OCI-LY7 (cell line): ENCODE measurements around the gene KIAA1217. TPM values are rescaled to one million over a fixed set of nuclear protein-coding genes. Genes with fewer than 3 reads are reported as not detected.

ENCODE experiments used
- BruUV-seq: library from RNA; stranded (reverse); fragments of 400-500 nt; replicated peaks from 2 replicates; lab custom pipeline; 2021; lab: Mats Ljungman, UMichigan
- CTCF ChIA-PET: fragments of 300-600 bp; sonication (Branson Sonifier 250); formaldehyde crosslinking; loops from one replicate; lab custom pipeline; 2022; ENCODE audit warnings: antibody characterized with exemption; ENCODE audit not compliant: unreplicated experiment; lab: Charles Lee
- POLR2A ChIA-PET: fragments of 300-600 bp; sonication (Branson Sonifier 250); formaldehyde crosslinking; loops from one replicate; lab custom pipeline; 2022; ENCODE audit warnings: antibody characterized with exemption; lab: Charles Lee
- DNase-seq: peaks from one replicate; pipeline ENCODE4 v3.0.0-alpha.2; 2015; ENCODE audit warnings: low spot score
- H2AFZ ChIP-seq: fragments of 200-600 bp; sonication (generic), shearing (Covaris generic); 2 replicates; pipeline ENCODE4 v1.6.1; 2014; ENCODE audit warnings: mild to moderate bottlenecking, antibody characterized with exemption, low read length, moderate library complexity
- H3K27ac ChIP-seq: fragments of 200-600 bp; sonication (generic); 2 replicates; pipeline ENCODE4 v1.5.1; 2014; ENCODE audit warnings: mixed run types, low read depth, mild to moderate bottlenecking, moderate library complexity, low read length, inconsistent platforms; ENCODE audit not compliant: poor library complexity, severe bottlenecking
- H3K36me3 ChIP-seq: fragments of 200-600 bp; sonication (generic); 2 replicates; pipeline ENCODE4 v1.6.1; 2014; ENCODE audit warnings: mild to moderate bottlenecking, antibody characterized with exemption, low read length, moderate library complexity, mixed read lengths; ENCODE audit not compliant: insufficient read depth
- H3K4me1 ChIP-seq: fragments of 200-600 bp; sonication (generic); 2 replicates; pipeline ENCODE4 v1.5.1; 2014; ENCODE audit warnings: mild to moderate bottlenecking, low read length; ENCODE audit not compliant: insufficient read depth, poor library complexity, severe bottlenecking
- H3K4me2 ChIP-seq: fragments of 200-600 bp; sonication (generic); 2 replicates; pipeline ENCODE4 v1.6.1; 2014; ENCODE audit warnings: mild to moderate bottlenecking, low read length
- H3K4me3 ChIP-seq: fragments of 200-600 bp; sonication (generic); 2 replicates; pipeline ENCODE4 v1.5.1; 2014; ENCODE audit warnings: mild to moderate bottlenecking, low read depth, low read length; ENCODE audit not compliant: poor library complexity, severe bottlenecking
- H3K79me2 ChIP-seq: fragments of 200-600 bp; sonication (generic); 2 replicates; pipeline ENCODE4 v1.6.1; 2016; ENCODE audit warnings: low read depth, mild to moderate bottlenecking, low read length, moderate library complexity, mixed read lengths; ENCODE audit not compliant: insufficient read depth
- H3K9me2 ChIP-seq: fragments of 200-600 bp; sonication (generic); 2 replicates; pipeline ENCODE4 v1.6.1; 2016; ENCODE audit warnings: mild to moderate bottlenecking, low read length, mixed read lengths; ENCODE audit not compliant: insufficient read depth
- H3K9me3 ChIP-seq: fragments of 200-600 bp; sonication (generic); 2 replicates; pipeline ENCODE4 v1.6.1; 2014; ENCODE audit warnings: mild to moderate bottlenecking, mixed run types, low read length, mixed read lengths
- H4K20me1 ChIP-seq: fragments of 200-600 bp; sonication (generic); 2 replicates; pipeline ENCODE4 v1.6.1; 2014; ENCODE audit warnings: mild to moderate bottlenecking, antibody characterized with exemption, low read length, moderate library complexity, mixed read lengths; ENCODE audit not compliant: insufficient read depth
- EZH2phosphoT487 ChIP-seq: fragments of 200-600 bp; sonication (generic); IDR thresholded peaks from 2 replicates; pipeline ENCODE4 v1.6.1; 2018; ENCODE audit warnings: low read depth, borderline replicate concordance, mild to moderate bottlenecking, mixed run types, antibody characterized with exemption, low read length, moderate library complexity, mixed read lengths
- intact Hi-C: fragments of 100-400 bp; cut with micrococcal nuclease; formaldehyde crosslinking; loops from one replicate; pipeline ENCODE4 v1.10.0; 2022; ENCODE audit not compliant: unreplicated experiment
- total RNA-seq, 2 experiments: library from RNA; depleted of rRNA in 1 of 2; stranded (reverse); fragments of >200 nt in 1 of 2; shearing (Covaris generic) in 1 of 2; gene quantifications; 2 replicates each; pipeline ENCODE4 v1.2.3, GENCODE V29; 2014 to 2022
- TF ChIP-seq, protein P1 (sequence below): fragments of 200-600 bp; sonication (generic); conservative IDR thresholded peaks from 2 replicates; pipeline ENCODE4 v1.5.1; 2014; ENCODE audit warnings: mild to moderate bottlenecking, antibody characterized with exemption, low read length, moderate library complexity, mixed read lengths

KIAA1217 gene
- total RNA-seq, 2 experiments from 2014 or later = not detected

DNA sequence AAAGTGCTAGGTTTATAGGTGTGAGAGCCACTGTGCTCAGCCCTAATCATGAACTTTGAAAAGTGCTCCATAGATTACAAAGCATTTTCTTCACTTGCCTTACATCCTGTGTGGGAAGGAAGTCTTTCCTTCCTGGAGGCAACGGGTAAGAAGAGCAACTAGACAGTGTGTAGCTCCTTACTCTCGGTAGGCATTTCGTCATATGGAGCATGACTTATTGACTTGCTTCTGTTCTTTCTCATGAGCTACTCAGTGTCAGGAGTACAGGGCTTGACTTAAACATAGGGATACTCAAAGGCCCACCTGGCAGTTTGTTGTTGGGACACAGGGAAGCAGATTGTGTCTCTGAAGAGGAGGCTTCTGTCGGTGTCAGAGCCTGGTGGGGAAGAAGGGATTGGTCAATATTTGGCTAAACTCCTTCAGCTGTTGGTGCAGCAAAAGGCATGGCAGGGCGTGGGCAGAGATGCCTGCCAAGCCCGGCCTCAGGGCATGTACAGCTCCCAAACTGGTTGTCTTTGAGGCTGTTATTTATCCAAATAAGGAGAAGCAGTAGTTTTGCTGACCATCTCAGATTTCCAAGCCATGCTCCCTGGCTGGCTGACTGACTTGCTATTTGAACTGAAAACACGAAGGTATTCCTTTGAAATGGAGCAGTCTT lies 248.9 kb downstream of the KIAA1217 start:
- no peak for TF ChIP-seq EZH2phosphoT487
- TF ChIP-seq, protein P1, sequence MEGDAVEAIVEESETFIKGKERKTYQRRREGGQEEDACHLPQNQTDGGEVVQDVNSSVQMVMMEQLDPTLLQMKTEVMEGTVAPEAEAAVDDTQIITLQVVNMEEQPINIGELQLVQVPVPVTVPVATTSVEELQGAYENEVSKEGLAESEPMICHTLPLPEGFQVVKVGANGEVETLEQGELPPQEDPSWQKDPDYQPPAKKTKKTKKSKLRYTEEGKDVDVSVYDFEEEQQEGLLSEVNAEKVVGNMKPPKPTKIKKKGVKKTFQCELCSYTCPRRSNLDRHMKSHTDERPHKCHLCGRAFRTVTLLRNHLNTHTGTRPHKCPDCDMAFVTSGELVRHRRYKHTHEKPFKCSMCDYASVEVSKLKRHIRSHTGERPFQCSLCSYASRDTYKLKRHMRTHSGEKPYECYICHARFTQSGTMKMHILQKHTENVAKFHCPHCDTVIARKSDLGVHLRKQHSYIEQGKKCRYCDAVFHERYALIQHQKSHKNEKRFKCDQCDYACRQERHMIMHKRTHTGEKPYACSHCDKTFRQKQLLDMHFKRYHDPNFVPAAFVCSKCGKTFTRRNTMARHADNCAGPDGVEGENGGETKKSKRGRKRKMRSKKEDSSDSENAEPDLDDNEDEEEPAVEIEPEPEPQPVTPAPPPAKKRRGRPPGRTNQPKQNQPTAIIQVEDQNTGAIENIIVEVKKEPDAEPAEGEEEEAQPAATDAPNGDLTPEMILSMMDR = no peak
- H3K4me2 ChIP-seq = no peak overlapping the region
- no peaks in the 10 kb centered on the region for H3K9me3 ChIP-seq
- no peaks in the 10 kb centered on the region for H4K20me1 ChIP-seq
- no peaks in the 10 kb centered on the region for H3K36me3 ChIP-seq
- no peak for DNase-seq
- intact Hi-C loops = no loop called here
- ChIA-PET POLR2A (no interaction called here), CTCF (interaction anchor here (0.6 kb wide), 1 partner anchor 249 kb away, joined by 4 read pairs; no protein-coding TSS in a partner anchor)
- no peaks in the 10 kb centered on the region for H3K4me1 ChIP-seq
- H3K27ac ChIP-seq = no peak overlapping the region
- no peaks in the 10 kb centered on the region for H3K79me2 ChIP-seq
- H2AFZ ChIP-seq = no peak overlapping the region
- no TSS peak for BruUV-seq
- no peak overlapping the region for H3K4me3 ChIP-seq
- H3K9me2 ChIP-seq = no peaks in the 10 kb centered on the region

DNA sequence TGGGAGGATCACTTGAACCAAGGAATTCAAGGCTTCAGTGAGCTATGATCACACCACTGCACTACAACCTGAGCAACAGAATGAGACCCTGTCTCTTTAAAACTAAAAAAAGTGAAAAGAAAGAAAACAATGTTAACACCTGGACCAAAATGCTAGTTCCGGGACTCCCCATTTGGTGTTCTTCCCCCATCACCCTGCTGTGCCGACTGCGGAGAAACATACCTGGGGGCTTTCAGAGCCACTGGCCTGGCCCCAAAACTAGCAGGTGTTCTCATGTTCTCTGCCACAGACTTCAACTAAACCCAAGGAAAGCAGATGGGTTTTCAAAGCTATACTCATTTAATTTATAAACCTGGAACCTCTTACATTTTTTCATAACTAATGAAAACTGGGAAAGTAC lies 250.9 kb downstream of the KIAA1217 start:
- TF ChIP-seq, protein P1 = no peak
- no peak for TF ChIP-seq EZH2phosphoT487
- H3K4me1 ChIP-seq = no peaks in the 10 kb centered on the region
- H3K9me2 ChIP-seq = no peaks in the 10 kb centered on the region
- intact Hi-C loops = no loop called here
- BruUV-seq = no TSS peak
- H4K20me1 ChIP-seq = no peaks in the 10 kb centered on the region
- H3K9me3 ChIP-seq = no peaks in the 10 kb centered on the region
- H3K27ac ChIP-seq = no peak overlapping the region
- no peak overlapping the region for H3K4me2 ChIP-seq
- ChIA-PET POLR2A (no interaction called here), CTCF (no interaction called here)
- no peaks in the 10 kb centered on the region for H3K79me2 ChIP-seq
- no peak for DNase-seq
- H2AFZ ChIP-seq = no peak overlapping the region
- H3K36me3 ChIP-seq = no peaks in the 10 kb centered on the region
- no peak overlapping the region for H3K4me3 ChIP-seq

DNA sequence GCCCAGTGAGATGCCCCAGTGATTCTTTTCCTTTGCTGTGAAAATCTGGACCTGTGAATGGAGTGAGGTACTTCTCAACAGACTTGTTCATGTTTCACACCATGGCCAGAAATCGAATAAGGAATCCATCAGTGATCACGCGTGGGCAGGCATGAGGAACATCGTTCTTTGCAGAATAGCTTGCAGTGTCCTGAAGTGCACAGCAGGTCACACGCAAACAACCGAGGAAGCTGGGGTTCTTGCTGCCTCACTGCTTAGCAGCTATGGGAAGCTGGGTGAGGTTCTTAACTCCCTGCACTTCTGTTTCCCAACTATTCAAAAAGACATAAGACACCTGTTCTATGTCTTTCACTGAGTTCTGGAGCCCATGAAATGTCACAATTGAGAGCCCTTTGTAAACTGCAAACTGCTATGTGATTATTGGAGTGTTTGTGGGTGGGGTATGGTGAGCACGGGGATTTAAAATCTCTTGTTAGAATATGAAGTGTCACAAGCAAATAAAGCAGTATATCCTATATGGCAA lies 253.4 kb downstream of the KIAA1217 start:
- Histone ChIP-seq H3K27ac (no peak overlapping the region), H3K9me2 (no peaks in the 10 kb centered on the region), H3K9me3 (no peaks in the 10 kb centered on the region), H4K20me1 (no peaks in the 10 kb centered on the region), H3K4me2 (no peak overlapping the region), H3K4me1 (no peaks in the 10 kb centered on the region), H3K79me2 (no peaks in the 10 kb centered on the region), H3K36me3 (no peaks in the 10 kb centered on the region), H2AFZ (no peak overlapping the region), H3K4me3 (no peak overlapping the region)
- no TSS peak for BruUV-seq
- ChIA-PET CTCF (no interaction called here), POLR2A (no interaction called here)
- no peak for TF ChIP-seq EZH2phosphoT487
- TF ChIP-seq, protein P1 = no peak
- intact Hi-C loops = no loop called here
- no peak for DNase-seq
